Hematopoietic multipotent progenitor cell treated with erythropoietin and hydrocortisone succinate and interleukin-3 and kit ligand, for 6 days (in vitro differentiated cells): ENCODE measurements around the gene ALDOA.
A peak's percentile ranks its signal among the peaks of the same experiment; 100 is the strongest.

Experiments
- DNase-seq: peaks from one replicate; pipeline ENCODE4 v3.0.0-alpha.2; 2015

Gene ALDOA

GRCh38 chr16:30046178-30046577, 19.4 kb upstream of the ALDOA start:
- DNase-seq: no peak

GRCh38 chr16:30046588-30046987, 19.0 kb upstream of the ALDOA start:
- DNase-seq: no peak

GRCh38 chr16:30049871-30050270, 15.7 kb upstream of the ALDOA start:
- no peak for DNase-seq

- DNase-seq: no peak
These were observed 14.0 kb upstream of the ALDOA start for GRCh38 chr16:30051518-30051917.

GRCh38 chr16:30052671-30053372, 12.7 kb upstream of the ALDOA start:
- peak; percentile 97 for DNase-seq

GRCh38 chr16:30053376-30054015, 12.1 kb upstream of the ALDOA start:
- DNase-seq: no peak

- no peak for DNase-seq
These were observed 11.1 kb upstream of the ALDOA start for GRCh38 chr16:30054451-30054850.

GRCh38 chr16:30054959-30055553, 10.5 kb upstream of the ALDOA start:
- DNase-seq: peak; percentile 74

GRCh38 chr16:30060346-30060745, 5.2 kb upstream of the ALDOA start:
- no peak for DNase-seq

- no peak for DNase-seq
These were observed 4.6 kb upstream of the ALDOA start for GRCh38 chr16:30060836-30061554.

- DNase-seq: no peak
These were observed 2.2 kb upstream of the ALDOA start for GRCh38 chr16:30063278-30063892.

- peak; percentile 87 for DNase-seq
These were observed 1.4 kb upstream of the ALDOA start for GRCh38 chr16:30063893-30064728.

GRCh38 chr16:30064729-30065101, 845 bp upstream of the ALDOA start:
- DNase-seq: no peak

- peak; percentile 52 for DNase-seq
These were observed 592 bp downstream of the ALDOA start for GRCh38 chr16:30065943-30066760.

GRCh38 chr16:30066761-30067583, 1.4 kb downstream of the ALDOA start:
- DNase-seq: no peak

GRCh38 chr16:30067584-30067916, 2.0 kb downstream of the ALDOA start:
- DNase-seq: no peak

- no peak for DNase-seq
These were observed 2.8 kb downstream of the ALDOA start for GRCh38 chr16:30068333-30068732.

- peak; percentile 81 for DNase-seq
These were observed 3.4 kb downstream of the ALDOA start for GRCh38 chr16:30068750-30069610.

GRCh38 chr16:30069611-30070462, 4.3 kb downstream of the ALDOA start:
- no peak for DNase-seq
